Activated CD4-positive, alpha-beta T cell treated with anti-CD3 and anti-CD28 coated beads for 1 hour (primary cell): Measurements from ENCODE around the gene ARHGAP9.
A peak's percentile ranks its signal among the peaks of the same experiment; 100 is the strongest.

Source experiments
- DNase-seq: peaks from one replicate; pipeline ENCODE4 v3.0.0-alpha.2; 2020

Gene ARHGAP9

GRCh38 chr12:57490126-57490525 lies 10.5 kb upstream of the ARHGAP9 start:
- no peak for DNase-seq

- DNase-seq: no peak
Observed at GRCh38 chr12:57489157-57489641, 9.5 kb upstream of the ARHGAP9 start.

- DNase-seq: no peak
Observed at GRCh38 chr12:57488402-57489156, 8.9 kb upstream of the ARHGAP9 start.

- DNase-seq: peak; percentile 90
Observed at GRCh38 chr12:57487597-57488401, 8.1 kb upstream of the ARHGAP9 start, which contains the start of gene MARS1. Gene MARS1 (plus strand): TSS chr12:57488068. CDS start chr12:57488091, 23 bp downstream.

- DNase-seq: no peak
Observed at GRCh38 chr12:57487055-57487596, 7.5 kb upstream of the ARHGAP9 start.

- no peak for DNase-seq
Observed at GRCh38 chr12:57485695-57486094, 6.0 kb upstream of the ARHGAP9 start.

GRCh38 chr12:57483466-57483865 lies 3.8 kb upstream of the ARHGAP9 start:
- no peak for DNase-seq

- no peak for DNase-seq
Observed at GRCh38 chr12:57481671-57482070, 2.0 kb upstream of the ARHGAP9 start.

GRCh38 chr12:57479043-57479375 lies 657 bp downstream of the ARHGAP9 start:
- DNase-seq: no peak

- DNase-seq: peak; percentile 40
Observed at GRCh38 chr12:57477710-57478681, 1.7 kb downstream of the ARHGAP9 start.

- DNase-seq: no peak
Observed at GRCh38 chr12:57476993-57477709, 2.5 kb downstream of the ARHGAP9 start.

GRCh38 chr12:57476162-57476992 lies 3.3 kb downstream of the ARHGAP9 start:
- DNase-seq: peak; percentile 35

GRCh38 chr12:57475271-57476161 lies 4.2 kb downstream of the ARHGAP9 start:
- no peak for DNase-seq

- DNase-seq: no peak
Observed at GRCh38 chr12:57474862-57475261, 4.8 kb downstream of the ARHGAP9 start.

- DNase-seq: no peak
Observed at GRCh38 chr12:57474430-57474829, 5.2 kb downstream of the ARHGAP9 start.

GRCh38 chr12:57473886-57474285 lies 5.8 kb downstream of the ARHGAP9 start:
- no peak for DNase-seq

GRCh38 chr12:57473392-57473791 lies 6.3 kb downstream of the ARHGAP9 start:
- no peak for DNase-seq

- DNase-seq: no peak
Observed at GRCh38 chr12:57472391-57472790, 7.3 kb downstream of the ARHGAP9 start.

GRCh38 chr12:57471661-57472060 lies 8.0 kb downstream of the ARHGAP9 start:
- DNase-seq: no peak
